ENCODE measurements around the gene GRK5.

GRK5 gene

GRCh38 chr10:119394657-119395279 is 187.4 kb downstream of the GRK5 start:
- no peaks in the 10 kb centered on the region for H3K36me3 ChIP-seq (ENCODE audit: control insufficient read depth, insufficient read depth, low read length)
- peak overlapping the region; percentile 61 for H3K27ac ChIP-seq
- H3K27me3 ChIP-seq (ENCODE audit: control insufficient read depth, insufficient read depth, low read length) = no peaks in the 10 kb centered on the region
- no peak overlapping the region for H2AFZ ChIP-seq
- peaks cover 57% of the 10 kb centered on the region for H3K79me2 ChIP-seq
- H3K4me2 ChIP-seq (ENCODE audit: low read length) = peak overlapping the region; percentile 3
- H3K4me1 ChIP-seq = peaks cover 12% of the 10 kb centered on the region
- no peak for TF ChIP-seq CTCF (IDR thresholded peaks at IDR 0.05)
- no peaks in the 10 kb centered on the region for H3K9me3 ChIP-seq (ENCODE audit: control insufficient read depth, low read length)
- H3K9ac ChIP-seq = no peak overlapping the region
- no peak overlapping the region for H3K4me3 ChIP-seq (ENCODE audit: low read depth, low read length)

GRCh38 chr10:119395280-119396007 is 188.1 kb downstream of the GRK5 start:
- Histone ChIP-seq H3K4me1 (peaks cover 12% of the 10 kb centered on the region), H3K79me2 (peaks cover 62% of the 10 kb centered on the region), H3K9me3 (ENCODE audit: control insufficient read depth, low read length) (no peaks in the 10 kb centered on the region), H3K27me3 (ENCODE audit: control insufficient read depth, insufficient read depth, low read length) (no peaks in the 10 kb centered on the region), H2AFZ (no peak overlapping the region), H3K4me3 (ENCODE audit: low read depth, low read length) (no peak overlapping the region), H3K9ac (no peak overlapping the region), H3K27ac (peak overlapping the region; percentile 61), H3K36me3 (ENCODE audit: control insufficient read depth, insufficient read depth, low read length) (no peaks in the 10 kb centered on the region), H3K4me2 (ENCODE audit: low read length) (peak overlapping the region; percentile 3)
- no peak for TF ChIP-seq CTCF (IDR thresholded peaks at IDR 0.05)

GRCh38 chr10:119396008-119396708 is 188.8 kb downstream of the GRK5 start:
- Histone ChIP-seq H2AFZ (no peak overlapping the region), H3K9ac (no peak overlapping the region), H3K4me1 (peaks cover 9% of the 10 kb centered on the region), H3K27me3 (ENCODE audit: control insufficient read depth, insufficient read depth, low read length) (no peaks in the 10 kb centered on the region), H3K27ac (peak overlapping the region; percentile 61), H3K4me2 (ENCODE audit: low read length) (no peak overlapping the region), H3K9me3 (ENCODE audit: control insufficient read depth, low read length) (no peaks in the 10 kb centered on the region), H3K36me3 (ENCODE audit: control insufficient read depth, insufficient read depth, low read length) (no peaks in the 10 kb centered on the region), H3K4me3 (ENCODE audit: low read depth, low read length) (no peak overlapping the region), H3K79me2 (peaks cover 63% of the 10 kb centered on the region)
- no peak for TF ChIP-seq CTCF (IDR thresholded peaks at IDR 0.05)

- Histone ChIP-seq H3K4me3 (ENCODE audit: low read depth, low read length) (no peak overlapping the region), H3K36me3 (ENCODE audit: control insufficient read depth, insufficient read depth, low read length) (no peaks in the 10 kb centered on the region), H3K27ac (peak overlapping the region; percentile 5), H3K9ac (no peak overlapping the region), H3K79me2 (peaks cover 63% of the 10 kb centered on the region), H3K4me2 (ENCODE audit: low read length) (no peak overlapping the region), H3K27me3 (ENCODE audit: control insufficient read depth, insufficient read depth, low read length) (no peaks in the 10 kb centered on the region), H3K4me1 (peaks cover 5% of the 10 kb centered on the region), H2AFZ (no peak overlapping the region), H3K9me3 (ENCODE audit: control insufficient read depth, low read length) (no peaks in the 10 kb centered on the region)
- no peak for TF ChIP-seq CTCF (IDR thresholded peaks at IDR 0.05)
Measured at GRCh38 chr10:119396709-119397071, 189.3 kb downstream of the GRK5 start.
